Measurements from ENCODE around the gene SUSD4.

The SUSD4 gene

GRCh38 chr1:223201967-223202366, 162.0 kb downstream of the SUSD4 start:
- TF ChIP-seq CTCF (conservative IDR thresholded peaks at IDR 0.05; ENCODE audit: low read depth, low read length) = no peak
- Histone ChIP-seq H3K4me1 (ENCODE audit: low read depth, poor library complexity, severe bottlenecking) (no peaks in the 10 kb centered on the region), H3K4me2 (no peak overlapping the region), H3K27ac (no peak overlapping the region), H3K79me2 (ENCODE audit: insufficient read depth, low read depth) (no peaks in the 10 kb centered on the region), H4K20me1 (ENCODE audit: insufficient read depth) (no peaks in the 10 kb centered on the region), H3K9ac (no peak overlapping the region), H3K36me3 (ENCODE audit: insufficient read depth) (no peaks in the 10 kb centered on the region), H3K4me3 (IDR thresholded peaks at IDR 0.05; ENCODE audit: insufficient read depth, low read depth, low read length) (no peak overlapping the region), H3K27me3 (ENCODE audit: insufficient read depth, low read depth) (peaks cover 5% of the 10 kb centered on the region; the same call in 1 of the 2 replicates), H2AFZ (ENCODE audit: low read depth) (no peak overlapping the region)

GRCh38 chr1:223200903-223201302, 163.1 kb downstream of the SUSD4 start:
- Histone ChIP-seq H3K4me2 (no peak overlapping the region), H3K27me3 (ENCODE audit: insufficient read depth, low read depth) (peaks cover 7% of the 10 kb centered on the region; the same call in 1 of the 2 replicates), H3K79me2 (ENCODE audit: insufficient read depth, low read depth) (no peaks in the 10 kb centered on the region), H4K20me1 (ENCODE audit: insufficient read depth) (no peaks in the 10 kb centered on the region), H3K36me3 (ENCODE audit: insufficient read depth) (no peaks in the 10 kb centered on the region), H3K9ac (no peak overlapping the region), H3K27ac (no peak overlapping the region), H3K4me1 (ENCODE audit: low read depth, poor library complexity, severe bottlenecking) (no peaks in the 10 kb centered on the region), H2AFZ (ENCODE audit: low read depth) (no peak overlapping the region), H3K4me3 (IDR thresholded peaks at IDR 0.05; ENCODE audit: insufficient read depth, low read depth, low read length) (no peak overlapping the region)
- no peak for TF ChIP-seq CTCF (conservative IDR thresholded peaks at IDR 0.05; ENCODE audit: low read depth, low read length)

GRCh38 chr1:223199094-223199647, 164.8 kb downstream of the SUSD4 start:
- Histone ChIP-seq H3K36me3 (ENCODE audit: insufficient read depth) (no peaks in the 10 kb centered on the region), H3K4me3 (IDR thresholded peaks at IDR 0.05; ENCODE audit: insufficient read depth, low read depth, low read length) (no peak overlapping the region), H3K27me3 (ENCODE audit: insufficient read depth, low read depth) (peaks cover 7% of the 10 kb centered on the region; the same call in 1 of the 2 replicates), H3K27ac (no peak overlapping the region), H2AFZ (ENCODE audit: low read depth) (no peak overlapping the region), H4K20me1 (ENCODE audit: insufficient read depth) (no peaks in the 10 kb centered on the region), H3K79me2 (ENCODE audit: insufficient read depth, low read depth) (no peaks in the 10 kb centered on the region), H3K9ac (no peak overlapping the region), H3K4me2 (no peak overlapping the region), H3K4me1 (ENCODE audit: low read depth, poor library complexity, severe bottlenecking) (no peaks in the 10 kb centered on the region)
- no peak for TF ChIP-seq CTCF (conservative IDR thresholded peaks at IDR 0.05; ENCODE audit: low read depth, low read length)

- H2AFZ ChIP-seq (ENCODE audit: low read depth) = no peak overlapping the region
- no peak for TF ChIP-seq CTCF (conservative IDR thresholded peaks at IDR 0.05; ENCODE audit: low read depth, low read length)
- H3K9ac ChIP-seq = no peak overlapping the region
- H3K79me2 ChIP-seq (ENCODE audit: insufficient read depth, low read depth) = no peaks in the 10 kb centered on the region
- H3K27ac ChIP-seq = no peak overlapping the region
- peaks cover 7% of the 10 kb centered on the region; the same call in 1 of the 2 replicates for H3K27me3 ChIP-seq (ENCODE audit: insufficient read depth, low read depth)
- no peaks in the 10 kb centered on the region for H3K4me1 ChIP-seq (ENCODE audit: low read depth, poor library complexity, severe bottlenecking)
- no peak overlapping the region for H3K4me2 ChIP-seq
- no peaks in the 10 kb centered on the region for H4K20me1 ChIP-seq (ENCODE audit: insufficient read depth)
- H3K36me3 ChIP-seq (ENCODE audit: insufficient read depth) = no peaks in the 10 kb centered on the region
- H3K4me3 ChIP-seq (IDR thresholded peaks at IDR 0.05; ENCODE audit: insufficient read depth, low read depth, low read length) = no peak overlapping the region
Observed at GRCh38 chr1:223198628-223198965, 165.4 kb downstream of the SUSD4 start.
